H1 (cell line): Measurements from ENCODE around the gene YIPF1. TPM values are rescaled to one million over a fixed set of nuclear protein-coding genes. Genes with fewer than 3 reads are reported as not detected.

ENCODE experiments used
- EZH2 ChIP-seq: fragments of 200-600 bp; sonication (generic); IDR thresholded peaks from 2 replicates; pipeline ENCODE4 v1.7.1; 2012; ENCODE audit warnings: low read depth, mild to moderate bottlenecking, moderate library complexity, low read length, inconsistent platforms; ENCODE audit not compliant: severe bottlenecking
- POLR2A ChIP-seq, 2 experiments: IDR thresholded peaks; 1 replicate in 1 of 2; 2 replicates in 1 of 2; pipeline ENCODE4 v1.6.1; 2011; ENCODE audit warnings: low read depth in 2 of 2, low read length in 2 of 2, mild to moderate bottlenecking in 2 of 2; ENCODE audit errors: control extremely low read depth in 1 of 2
- RXRA ChIP-seq: IDR thresholded peaks from 2 replicates; pipeline ENCODE4 v1.6.1; 2011; ENCODE audit warnings: low read depth, mild to moderate bottlenecking, low read length, moderate library complexity; ENCODE audit not compliant: insufficient read depth
- polyA plus RNA-seq, 7 experiments: library from polyadenylated mRNA; depleted of rRNA in 3 of 7; stranded (reverse) in 5 of 7; unstranded in 2 of 7; fragments of >200 nt in 5 of 7; fragments of 200-250 nt in 2 of 7; gene quantifications; 1 replicate in 5 of 7; 2 replicates in 1 of 7; 4 replicates in 1 of 7; pipeline versions ENCODE4 v1.2.1 to v1.2.3, GENCODE V29; 2011 to 2013; ENCODE audit warnings: missing spikeins in 2 of 7, mixed read lengths in 2 of 7
- total RNA-seq: library from RNA; stranded (reverse); fragmentation: NEBNext Ultra II Directional; extraction: Animal tissue kit (Norgen Biotek cat#: 25700); gene quantifications from 2 replicates; pipeline ENCODE4 v1.2.1, GENCODE V29; 2021
- TF ChIP-seq, protein P1 (sequence below): IDR thresholded peaks from 2 replicates; pipeline ENCODE4 v1.6.1; 2012; ENCODE audit warnings: inconsistent platforms

The YIPF1 gene
- total and polyA plus RNA-seq, 2 of the 8 experiments (the other 6 are each of a cell fraction or from before 2014, with no cell fraction given), result 31.8 to 53.7 TPM

DNA sequence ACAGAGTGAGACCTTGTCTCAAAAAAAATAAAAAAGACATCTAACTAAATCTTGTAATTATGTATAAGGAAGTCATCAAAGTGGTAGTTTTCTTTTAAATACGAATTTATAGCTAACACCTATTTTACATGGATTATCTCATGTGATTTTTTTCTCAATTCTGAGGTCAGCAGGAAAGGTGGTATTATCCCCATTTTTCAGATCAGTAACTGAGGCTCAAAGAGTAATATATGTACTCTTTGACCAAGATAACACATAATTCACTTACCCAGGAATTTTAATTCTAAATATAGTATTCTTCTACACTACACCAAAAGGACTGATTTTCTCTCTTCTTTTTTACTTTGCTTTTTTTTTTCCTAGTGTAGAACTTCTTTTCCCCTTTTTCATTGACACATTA, 46.8 kb upstream of the YIPF1 start (continued):
- TF ChIP-seq, protein P1, sequence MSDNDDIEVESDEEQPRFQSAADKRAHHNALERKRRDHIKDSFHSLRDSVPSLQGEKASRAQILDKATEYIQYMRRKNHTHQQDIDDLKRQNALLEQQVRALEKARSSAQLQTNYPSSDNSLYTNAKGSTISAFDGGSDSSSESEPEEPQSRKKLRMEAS, result no peak
- TF ChIP-seq EZH2 (no peak), RXRA (no peak), POLR2A (IDR thresholded peaks at IDR 0.05; ENCODE audit: control extremely low read depth in 1 of 2, low read depth in 2 of 2, low read length in 2 of 2) (no peak)
